ENCODE data around the gene PDE7B. TPM values are rescaled to one million over a fixed set of nuclear protein-coding genes. Genes with fewer than 3 reads are reported as not detected.
"Not testable (repeated sequence)": the region's sequence is repeated elsewhere in the genome, so short reads cannot be mapped to it uniquely, and the experiment has no call there.

Gene PDE7B
- polyA plus RNA-seq, 1 donor (not counting 4 experiments of a cell fraction or from before 2014, with no cell fraction given), result 0.01 TPM

DNA sequence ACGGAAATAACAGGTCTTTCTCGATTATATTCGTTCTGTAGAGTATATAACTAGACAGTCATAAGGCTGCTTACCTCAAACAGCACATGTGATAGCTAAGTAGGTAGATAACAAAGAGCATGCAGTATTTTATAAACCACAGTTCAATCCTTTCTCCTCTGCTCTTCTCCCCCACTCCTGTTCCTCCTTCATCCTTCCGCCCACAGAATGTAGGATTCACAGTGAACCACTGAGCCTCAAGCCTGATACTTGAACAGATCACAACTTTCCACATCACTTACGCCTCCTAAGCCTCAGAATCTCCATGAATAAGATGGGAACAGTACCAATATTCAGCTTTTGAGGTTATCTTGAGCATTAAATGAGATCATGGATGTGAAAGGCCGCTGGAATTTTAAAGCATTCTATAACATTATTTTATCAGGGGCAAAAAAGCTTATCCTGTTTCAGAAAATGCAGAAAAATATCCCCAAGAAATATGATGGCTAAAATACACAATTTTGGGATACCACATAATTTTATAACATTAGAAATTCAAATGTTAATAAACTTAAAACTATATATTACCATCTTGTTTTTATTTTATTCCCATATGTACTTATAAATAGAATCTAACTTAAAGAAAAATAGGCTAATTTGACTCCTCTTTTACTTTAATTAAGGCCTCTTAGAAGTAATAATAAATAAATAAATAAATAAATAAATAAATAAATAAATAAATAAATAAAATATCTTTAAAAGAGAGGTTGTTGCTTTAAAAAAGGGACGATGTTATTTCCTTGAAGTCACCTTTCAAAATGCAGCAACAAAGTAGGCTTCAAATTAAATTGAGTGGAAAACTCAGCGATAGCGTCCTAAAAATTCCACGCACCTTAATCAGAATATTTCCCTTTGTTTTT lies 365.3 kb downstream of the PDE7B start:
- Histone ChIP-seq H4K20me1 (ENCODE audit: control insufficient read depth, extremely low read depth, insufficient read depth, low read length) (no peaks in the 10 kb centered on the region), H3K36me3 (ENCODE audit: control insufficient read depth in 2 of 2, extremely low read depth in 1 of 2, insufficient read depth in 2 of 2, low read length in 2 of 2) (no peaks in the 10 kb centered on the region), H3K9me3 (ENCODE audit: control insufficient read depth, low read depth, low read length) (no peaks in the 10 kb centered on the region), H3K4me1 (ENCODE audit: control insufficient read depth, extremely low read depth, insufficient read depth, low read length) (no peaks in the 10 kb centered on the region), H2AFZ (ENCODE audit: control insufficient read depth, low read length) (no peak overlapping the region), H3K27ac (ENCODE audit: control insufficient read depth, insufficient read depth, low read length) (no peak overlapping the region), H3K4me2 (ENCODE audit: control insufficient read depth, extremely low read depth, insufficient read depth, low read depth, low read length) (no peak overlapping the region), H3K4me3 (ENCODE audit: control insufficient read depth in 2 of 3, extremely low read depth in 1 of 3, insufficient read depth in 2 of 3, low read depth in 1 of 3, low read length in 3 of 3) (no peak overlapping the region), H3K9me1 (ENCODE audit: control insufficient read depth, extremely low read depth, insufficient read depth, low read length) (no peaks in the 10 kb centered on the region), H3K27me3 (ENCODE audit: control insufficient read depth, extremely low read depth, insufficient read depth, low read length) (no peaks in the 10 kb centered on the region), H3K9ac (ENCODE audit: control insufficient read depth, extremely low read depth, insufficient read depth, low read length) (no peak overlapping the region), H3K79me2 (ENCODE audit: control insufficient read depth, insufficient read depth, low read length) (no peaks in the 10 kb centered on the region)
- TF ChIP-seq EZH2 (IDR thresholded peaks at IDR 0.05; ENCODE audit: low read length), result no peak
- TF ChIP-seq CTCF (optimal IDR thresholded peaks at IDR 0.05 in 1 of 3, IDR thresholded peaks at IDR 0.05 in 1 of 3, conservative IDR thresholded peaks at IDR 0.05 in 1 of 3; ENCODE audit: extremely low read depth in 1 of 3, insufficient read depth in 2 of 3, low read length in 3 of 3), result no peak
- FAIRE-seq (no peak), DNase-seq (ENCODE audit: low read depth, low spot score) (no peak)
- dilution Hi-C loops (cut with MboI; ENCODE audit: extremely low pct_ligation_motif_present, low sequenced_read_pairs), result no loop called here

DNA sequence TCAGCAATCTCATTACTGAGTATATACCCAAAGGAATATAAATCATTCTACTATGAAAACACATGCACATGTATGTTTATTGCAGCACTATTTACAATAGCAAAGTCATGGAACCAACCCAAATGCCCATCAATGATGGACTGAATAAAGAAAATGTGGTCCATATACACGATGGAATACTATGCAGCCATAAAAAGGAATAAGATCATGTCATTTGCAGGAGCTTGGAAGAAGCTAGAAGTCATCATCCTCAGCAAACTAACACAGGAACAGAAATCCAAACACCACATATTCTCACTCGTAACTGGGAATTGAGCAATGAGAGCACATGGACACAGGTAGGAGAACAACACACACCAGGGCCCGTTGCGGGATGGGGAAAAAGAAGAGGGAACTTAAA lies 373.5 kb downstream of the PDE7B start:
- H3K4me2 ChIP-seq (ENCODE audit: control insufficient read depth, extremely low read depth, insufficient read depth, low read depth, low read length); H3K27me3 ChIP-seq (ENCODE audit: control insufficient read depth, extremely low read depth, insufficient read depth, low read length); FAIRE-seq; H2AFZ ChIP-seq (ENCODE audit: control insufficient read depth, low read length); H3K9ac ChIP-seq (ENCODE audit: control insufficient read depth, extremely low read depth, insufficient read depth, low read length); dilution Hi-C loops (cut with MboI; ENCODE audit: extremely low pct_ligation_motif_present, low sequenced_read_pairs); H3K9me3 ChIP-seq (ENCODE audit: control insufficient read depth, low read depth, low read length); H4K20me1 ChIP-seq (ENCODE audit: control insufficient read depth, extremely low read depth, insufficient read depth, low read length); DNase-seq (ENCODE audit: low read depth, low spot score); H3K79me2 ChIP-seq (ENCODE audit: control insufficient read depth, insufficient read depth, low read length); H3K27ac ChIP-seq (ENCODE audit: control insufficient read depth, insufficient read depth, low read length); H3K4me3 ChIP-seq (ENCODE audit: control insufficient read depth in 2 of 3, extremely low read depth in 1 of 3, insufficient read depth in 2 of 3, low read depth in 1 of 3, low read length in 3 of 3); H3K36me3 ChIP-seq (ENCODE audit: control insufficient read depth in 2 of 2, extremely low read depth in 1 of 2, insufficient read depth in 2 of 2, low read length in 2 of 2); H3K9me1 ChIP-seq (ENCODE audit: control insufficient read depth, extremely low read depth, insufficient read depth, low read length); H3K4me1 ChIP-seq (ENCODE audit: control insufficient read depth, extremely low read depth, insufficient read depth, low read length): not testable (repeated sequence)
